ENCODE data around the gene BCAR3.

- TF ChIP-seq CTCF (IDR thresholded peaks at IDR 0.05) (no peak), POLR2A (IDR thresholded peaks at IDR 0.05) (no peak)
These were observed 77.2 kb downstream of the BCAR3 start for GRCh38 chr1:93604411-93604810.
